GM21723 (cell line): Measurements from ENCODE around the gene COL1A1.
A peak's percentile ranks its signal among the peaks of the same experiment; 100 is the strongest.

Source experiments
- ATAC-seq: cut with Tn5 transposase; IDR thresholded peaks from one replicate; pipeline ENCODE4 v1.9.1; 2021; ENCODE audit warnings: mild to moderate bottlenecking, moderate library complexity; ENCODE audit not compliant: unreplicated experiment

Gene COL1A1

GRCh38 chr17:50200457-50201275 lies 765 bp downstream of the COL1A1 start:
- ATAC-seq: peak; percentile 66

- peak; percentile 35 for ATAC-seq
Measured at GRCh38 chr17:50199803-50200456, 1.5 kb downstream of the COL1A1 start.

- no peak for ATAC-seq
Measured at GRCh38 chr17:50199211-50199802, 2.1 kb downstream of the COL1A1 start.

GRCh38 chr17:50198026-50198669 lies 3.3 kb downstream of the COL1A1 start:
- ATAC-seq: no peak

- ATAC-seq: no peak
Measured at GRCh38 chr17:50196826-50197225, 4.6 kb downstream of the COL1A1 start.

- ATAC-seq: no peak
Measured at GRCh38 chr17:50196036-50196435, 5.4 kb downstream of the COL1A1 start.

GRCh38 chr17:50194934-50195865 lies 6.2 kb downstream of the COL1A1 start:
- ATAC-seq: no peak

GRCh38 chr17:50194140-50194933 lies 7.1 kb downstream of the COL1A1 start:
- ATAC-seq: no peak

- no peak for ATAC-seq
Measured at GRCh38 chr17:50192618-50193291, 8.7 kb downstream of the COL1A1 start.

- ATAC-seq: no peak
Measured at GRCh38 chr17:50192144-50192617, 9.2 kb downstream of the COL1A1 start.

- ATAC-seq: no peak
Measured at GRCh38 chr17:50191359-50192143, 9.9 kb downstream of the COL1A1 start.

GRCh38 chr17:50190603-50191358 lies 10.7 kb downstream of the COL1A1 start:
- ATAC-seq: no peak

- ATAC-seq: no peak
Measured at GRCh38 chr17:50190293-50190602, 11.2 kb downstream of the COL1A1 start.

GRCh38 chr17:50189550-50190292 lies 11.7 kb downstream of the COL1A1 start:
- no peak for ATAC-seq

GRCh38 chr17:50188921-50189549 lies 12.4 kb downstream of the COL1A1 start:
- ATAC-seq: no peak

- no peak for ATAC-seq
Measured at GRCh38 chr17:50188531-50188920, 12.9 kb downstream of the COL1A1 start.
